Loucy (cell line): Measurements from ENCODE around the gene VWA8.

Experiments used
- CTCF ChIP-seq: fragments of 200-600 bp; sonication (generic); conservative IDR thresholded peaks from 2 replicates; pipeline ENCODE4 v1.5.1; 2014; ENCODE audit warnings: mild to moderate bottlenecking, antibody characterized with exemption, low read length
- EZH2phosphoT487 ChIP-seq: fragments of 200-600 bp; IDR thresholded peaks from 2 replicates; pipeline ENCODE4 v1.6.1; 2018; ENCODE audit warnings: antibody characterized with exemption, mild to moderate bottlenecking, moderate library complexity, borderline replicate concordance

DNA sequence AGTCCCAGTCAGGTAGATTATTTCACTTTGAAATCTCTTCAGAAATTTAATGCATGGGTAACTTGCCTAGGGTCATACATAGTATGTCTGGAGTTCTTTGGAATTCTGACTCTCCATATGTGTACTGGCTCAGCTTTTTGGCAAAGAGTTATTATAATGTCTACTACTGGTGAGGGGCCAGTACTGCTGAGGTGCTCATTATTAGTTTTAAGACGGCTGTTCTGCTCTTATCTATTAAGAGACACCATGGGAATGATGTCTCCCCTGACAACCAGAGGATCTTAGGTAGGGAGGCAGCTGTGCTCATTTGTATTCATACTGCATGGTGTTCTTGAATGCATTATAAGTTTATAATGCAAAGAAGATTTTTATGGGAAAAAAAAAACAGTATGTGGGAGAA is 319.5 kb downstream of the VWA8 start:
- TF ChIP-seq CTCF (no peak), EZH2phosphoT487 (no peak)
